ENCODE measurements around the gene NGDN.

The NGDN gene

DNA sequence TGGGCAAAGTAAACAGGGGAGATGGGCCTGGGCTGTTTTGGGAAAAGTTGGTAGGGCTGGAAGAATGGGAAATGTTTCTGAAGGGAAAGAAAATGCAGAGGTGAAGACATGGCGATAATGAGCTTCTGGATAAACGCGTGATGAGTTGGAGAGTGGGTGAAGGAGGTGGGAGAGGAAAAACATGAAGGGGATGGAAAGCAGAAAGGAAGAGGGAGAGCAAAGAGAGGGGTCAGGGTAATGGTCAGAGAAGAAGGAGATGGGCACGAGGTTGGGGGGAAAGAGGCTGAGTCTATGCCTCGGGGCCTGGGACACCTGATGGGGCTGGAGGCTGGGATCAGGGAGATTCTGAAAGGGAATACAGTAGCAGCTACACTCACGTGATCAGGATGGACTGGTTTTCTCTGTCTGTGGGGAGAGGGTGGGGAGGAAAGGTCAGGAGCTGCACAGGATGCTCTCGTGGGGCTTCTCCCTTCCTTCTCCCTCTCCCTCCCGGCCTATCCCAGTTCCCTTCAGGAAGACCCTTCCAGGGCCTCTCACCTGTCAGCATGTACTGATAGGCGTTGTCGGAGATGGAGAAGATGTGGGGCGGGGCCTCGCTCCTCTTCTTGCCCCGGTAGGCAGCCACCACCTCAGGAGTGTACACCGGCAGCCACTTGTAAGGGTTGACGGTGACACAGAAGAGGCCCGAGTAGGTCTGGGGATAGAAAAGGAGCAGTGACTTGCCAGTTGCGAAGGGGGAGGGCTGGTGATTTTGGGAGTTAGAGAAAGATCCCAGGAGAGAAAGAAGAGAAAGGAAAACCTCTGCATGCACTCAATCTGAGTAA lies 37.2 kb upstream of the NGDN start:
- no peaks in the 10 kb centered on the region for H3K36me3 ChIP-seq (ENCODE audit: control insufficient read depth, insufficient read depth, low read length)
- H3K9me3 ChIP-seq (ENCODE audit: control insufficient read depth, low read length) = no peaks in the 10 kb centered on the region
- 90 to 91% methylated on average over 17 of the region's 17 CpGs for WGBS, 2 experiments
- no peaks in the 10 kb centered on the region for H3K27me3 ChIP-seq (ENCODE audit: control insufficient read depth, insufficient read depth, low read length, poor library complexity, severe bottlenecking)
- no peak overlapping the region for H3K27ac ChIP-seq (ENCODE audit: insufficient read depth, low read depth, low read length, poor library complexity, severe bottlenecking)
- no peak overlapping the region for H3K4me3 ChIP-seq (ENCODE audit: insufficient read depth, low read depth, low read length)
- H3K4me1 ChIP-seq (ENCODE audit: control insufficient read depth, insufficient read depth, low read length) = peaks cover 37% of the 10 kb centered on the region

DNA sequence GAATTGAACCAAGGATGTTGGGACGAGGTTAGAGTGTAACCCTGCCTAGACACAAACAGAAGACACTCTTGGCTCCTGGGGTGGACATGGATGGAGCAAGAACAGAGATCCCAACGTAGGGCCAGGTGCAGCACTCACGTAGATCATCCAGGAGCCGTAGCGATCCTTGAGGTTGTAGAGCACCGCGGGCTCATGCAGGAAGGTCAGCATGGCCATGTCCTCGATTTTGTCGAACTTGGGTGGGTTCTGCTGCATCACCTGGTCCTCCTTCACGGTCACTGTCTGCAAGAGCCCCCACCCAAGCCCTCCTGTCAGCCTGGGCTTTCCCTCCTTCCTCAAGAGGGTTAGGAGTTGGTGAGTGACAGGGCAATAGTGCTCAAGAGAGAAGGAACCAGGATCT lies 36.6 kb upstream of the NGDN start:
- Histone ChIP-seq H3K36me3 (ENCODE audit: control insufficient read depth, insufficient read depth, low read length) (no peaks in the 10 kb centered on the region), H3K4me3 (ENCODE audit: insufficient read depth, low read depth, low read length) (no peak overlapping the region), H3K4me1 (ENCODE audit: control insufficient read depth, insufficient read depth, low read length) (peaks cover 44% of the 10 kb centered on the region), H3K27ac (ENCODE audit: insufficient read depth, low read depth, low read length, poor library complexity, severe bottlenecking) (no peak overlapping the region), H3K9me3 (ENCODE audit: control insufficient read depth, low read length) (no peaks in the 10 kb centered on the region), H3K27me3 (ENCODE audit: control insufficient read depth, insufficient read depth, low read length, poor library complexity, severe bottlenecking) (no peaks in the 10 kb centered on the region)
- 93 to 96% methylated on average over 10 of the region's 10 CpGs for WGBS, 2 experiments

DNA sequence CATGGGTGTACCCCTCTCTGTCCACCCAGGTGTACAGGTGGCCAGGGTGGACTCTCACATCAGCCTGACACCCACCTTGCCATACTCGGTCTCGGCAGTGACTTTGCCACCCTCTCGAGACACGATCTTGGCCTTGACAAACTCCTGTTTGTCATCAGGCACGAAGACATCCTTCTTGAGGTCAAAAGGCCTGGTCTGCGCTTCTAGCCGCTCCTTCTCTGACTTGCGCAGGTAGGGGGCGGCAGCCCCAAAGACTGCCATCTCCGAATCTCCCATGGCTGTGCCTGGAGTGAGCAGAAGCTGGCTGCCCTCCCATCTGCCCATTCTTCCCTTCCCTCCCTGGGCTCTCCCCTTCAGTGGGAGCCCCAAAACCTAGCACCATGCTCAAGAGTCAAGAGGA lies 36.0 kb upstream of the NGDN start:
- 84 to 85% methylated on average over 10 of the region's 10 CpGs for WGBS, 2 experiments
- Histone ChIP-seq H3K4me1 (ENCODE audit: control insufficient read depth, insufficient read depth, low read length) (peaks cover 49% of the 10 kb centered on the region), H3K27me3 (ENCODE audit: control insufficient read depth, insufficient read depth, low read length, poor library complexity, severe bottlenecking) (no peaks in the 10 kb centered on the region), H3K9me3 (ENCODE audit: control insufficient read depth, low read length) (no peaks in the 10 kb centered on the region), H3K27ac (ENCODE audit: insufficient read depth, low read depth, low read length, poor library complexity, severe bottlenecking) (no peak overlapping the region), H3K36me3 (ENCODE audit: control insufficient read depth, insufficient read depth, low read length) (no peaks in the 10 kb centered on the region), H3K4me3 (ENCODE audit: insufficient read depth, low read depth, low read length) (no peak overlapping the region)

DNA sequence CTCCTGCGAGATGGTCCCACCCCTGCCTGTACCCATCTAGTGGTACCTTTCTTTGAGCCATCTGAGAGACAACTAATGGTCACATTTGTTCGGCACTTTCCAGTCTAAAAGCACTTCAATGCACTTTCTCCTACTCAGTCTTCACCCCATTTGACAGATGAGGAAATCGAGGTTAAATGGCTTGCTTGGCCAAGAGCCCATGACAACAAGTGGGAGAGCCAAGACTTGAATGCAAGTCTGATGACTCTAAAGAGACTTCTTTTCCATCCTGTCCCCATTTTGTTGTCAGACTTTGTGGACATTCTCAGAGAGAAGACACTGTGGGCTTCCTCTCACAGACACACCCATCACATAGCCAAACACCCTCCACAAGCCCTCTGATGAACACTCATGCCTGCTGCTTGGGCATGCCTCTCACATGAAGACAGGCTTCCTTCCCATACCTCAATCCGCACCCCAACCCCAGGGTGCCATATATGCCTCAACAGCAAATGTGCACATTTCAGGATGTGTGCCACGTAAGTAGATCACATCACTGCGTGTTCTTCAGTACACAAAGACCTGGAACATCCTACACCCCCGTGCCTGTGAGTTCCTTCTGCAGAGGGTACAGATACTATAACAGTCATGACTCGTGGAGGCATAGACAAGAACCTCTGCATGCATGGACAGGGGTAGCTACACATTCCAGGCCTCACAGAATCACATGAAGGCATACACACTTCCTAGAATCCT lies 34.8 kb upstream of the NGDN start:
- Histone ChIP-seq H3K9me3 (ENCODE audit: control insufficient read depth, low read length) (no peaks in the 10 kb centered on the region), H3K27ac (ENCODE audit: insufficient read depth, low read depth, low read length, poor library complexity, severe bottlenecking) (no peak overlapping the region), H3K36me3 (ENCODE audit: control insufficient read depth, insufficient read depth, low read length) (no peaks in the 10 kb centered on the region), H3K4me1 (ENCODE audit: control insufficient read depth, insufficient read depth, low read length) (peaks cover 56% of the 10 kb centered on the region), H3K4me3 (ENCODE audit: insufficient read depth, low read depth, low read length) (no peak overlapping the region), H3K27me3 (ENCODE audit: control insufficient read depth, insufficient read depth, low read length, poor library complexity, severe bottlenecking) (no peaks in the 10 kb centered on the region)
- WGBS, 2 experiments = 94% methylated on average over 8 of the region's 8 CpGs

DNA sequence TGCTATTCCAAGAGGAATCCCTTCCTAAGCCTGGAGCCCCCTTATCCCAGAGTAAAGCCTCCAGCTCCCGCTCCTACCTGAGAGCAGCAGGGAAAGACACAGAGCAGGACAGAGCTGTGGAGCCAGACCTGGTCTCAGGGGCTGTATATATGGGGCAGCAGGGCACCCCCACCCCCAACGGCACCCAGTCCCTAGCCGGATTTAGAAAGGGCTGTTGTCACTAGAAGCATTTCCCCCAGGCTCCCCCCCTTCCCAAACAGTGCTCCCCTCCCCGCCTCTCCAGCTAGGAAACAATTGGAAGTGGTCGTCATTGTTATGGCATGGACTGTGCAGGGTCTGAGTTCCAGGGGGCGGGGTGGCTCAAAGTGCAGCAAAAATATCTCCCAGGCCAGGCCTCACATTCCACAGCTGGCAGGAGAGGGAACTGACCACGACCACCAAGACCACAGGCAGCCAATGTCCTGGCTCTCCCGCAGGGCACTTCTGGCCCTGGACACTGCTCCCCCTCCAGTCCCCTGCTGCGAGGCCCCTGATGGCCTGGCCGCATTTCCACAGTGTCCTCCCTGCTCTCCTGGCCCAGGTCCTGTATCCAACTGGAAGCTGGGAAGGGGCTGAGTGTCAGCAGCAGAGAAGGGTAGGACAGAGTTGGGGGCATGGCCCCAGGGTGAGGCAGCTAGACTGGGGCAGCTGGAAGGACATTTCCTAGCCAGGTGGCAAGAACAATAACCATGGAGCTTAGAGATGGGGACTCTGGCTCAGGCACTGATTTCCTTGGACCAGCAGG lies 33.8 kb upstream of the NGDN start, which contains the start of gene MYH7:
Gene MYH7, minus strand, starts transcription at position 118 of the 784 bp plus-strand sequence. CDS start 1,928 bp downstream, outside the sequence.
- H3K27me3 ChIP-seq (ENCODE audit: control insufficient read depth, insufficient read depth, low read length, poor library complexity, severe bottlenecking) = no peaks in the 10 kb centered on the region
- no peaks in the 10 kb centered on the region for H3K9me3 ChIP-seq (ENCODE audit: control insufficient read depth, low read length)
- no peaks in the 10 kb centered on the region for H3K36me3 ChIP-seq (ENCODE audit: control insufficient read depth, insufficient read depth, low read length)
- no peak within 1 kb of the TSS for H3K4me3 ChIP-seq (ENCODE audit: insufficient read depth, low read depth, low read length)
- 70 to 72% methylated on average over 10 of the region's 10 CpGs for WGBS, 2 experiments
- peaks cover 51% of the 10 kb centered on the region for H3K4me1 ChIP-seq (ENCODE audit: control insufficient read depth, insufficient read depth, low read length)
- H3K27ac ChIP-seq (ENCODE audit: insufficient read depth, low read depth, low read length, poor library complexity, severe bottlenecking) = peak within 1 kb of the TSS; percentile 41

DNA sequence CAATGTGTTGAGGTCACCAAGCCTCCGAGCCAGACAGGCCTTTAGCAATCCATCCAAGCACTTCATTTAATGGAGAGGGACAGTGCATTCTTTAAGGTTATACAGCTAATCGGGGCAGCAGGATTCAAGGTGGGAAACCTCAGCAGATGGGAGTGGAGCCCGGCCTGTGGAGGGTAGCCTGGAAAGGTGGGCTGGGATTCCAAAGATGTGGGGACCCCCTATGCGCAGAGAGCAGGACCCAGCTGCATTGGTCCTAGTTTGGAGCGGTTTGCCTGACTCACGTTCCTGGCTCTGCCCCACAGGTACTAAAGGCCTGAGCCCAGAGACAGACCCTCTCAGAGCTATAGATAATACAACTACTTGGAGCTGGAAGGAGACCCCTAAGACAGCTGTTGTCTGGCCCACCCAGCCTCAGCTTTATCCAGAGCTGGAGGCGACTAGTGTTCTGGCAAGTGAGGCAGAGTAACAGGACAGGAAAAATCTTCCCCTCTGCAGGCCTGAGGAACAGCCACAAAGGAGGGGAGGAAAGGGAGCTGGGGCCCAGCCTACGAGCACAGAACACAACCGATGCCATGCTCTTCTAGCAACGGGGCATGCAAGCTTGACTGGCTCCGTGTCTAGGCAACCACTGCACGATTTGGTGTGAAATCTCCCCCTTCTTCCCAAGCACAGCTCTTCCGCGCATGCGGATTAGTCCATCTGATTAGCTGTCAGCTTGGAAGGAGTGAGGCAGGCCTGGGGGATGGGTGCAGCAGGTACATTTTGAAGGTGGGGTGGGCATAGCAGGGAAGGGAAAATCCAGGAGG lies 33.0 kb upstream of the NGDN start:
- H3K4me1 ChIP-seq (ENCODE audit: control insufficient read depth, insufficient read depth, low read length) = peaks cover 44% of the 10 kb centered on the region
- no peaks in the 10 kb centered on the region for H3K9me3 ChIP-seq (ENCODE audit: control insufficient read depth, low read length)
- 71 to 74% methylated on average over 15 of the region's 15 CpGs for WGBS, 2 experiments
- no peak overlapping the region for H3K4me3 ChIP-seq (ENCODE audit: insufficient read depth, low read depth, low read length)
- H3K36me3 ChIP-seq (ENCODE audit: control insufficient read depth, insufficient read depth, low read length) = no peaks in the 10 kb centered on the region
- H3K27ac ChIP-seq (ENCODE audit: insufficient read depth, low read depth, low read length, poor library complexity, severe bottlenecking) = peak overlapping the region; percentile 41
- no peaks in the 10 kb centered on the region for H3K27me3 ChIP-seq (ENCODE audit: control insufficient read depth, insufficient read depth, low read length, poor library complexity, severe bottlenecking)

DNA sequence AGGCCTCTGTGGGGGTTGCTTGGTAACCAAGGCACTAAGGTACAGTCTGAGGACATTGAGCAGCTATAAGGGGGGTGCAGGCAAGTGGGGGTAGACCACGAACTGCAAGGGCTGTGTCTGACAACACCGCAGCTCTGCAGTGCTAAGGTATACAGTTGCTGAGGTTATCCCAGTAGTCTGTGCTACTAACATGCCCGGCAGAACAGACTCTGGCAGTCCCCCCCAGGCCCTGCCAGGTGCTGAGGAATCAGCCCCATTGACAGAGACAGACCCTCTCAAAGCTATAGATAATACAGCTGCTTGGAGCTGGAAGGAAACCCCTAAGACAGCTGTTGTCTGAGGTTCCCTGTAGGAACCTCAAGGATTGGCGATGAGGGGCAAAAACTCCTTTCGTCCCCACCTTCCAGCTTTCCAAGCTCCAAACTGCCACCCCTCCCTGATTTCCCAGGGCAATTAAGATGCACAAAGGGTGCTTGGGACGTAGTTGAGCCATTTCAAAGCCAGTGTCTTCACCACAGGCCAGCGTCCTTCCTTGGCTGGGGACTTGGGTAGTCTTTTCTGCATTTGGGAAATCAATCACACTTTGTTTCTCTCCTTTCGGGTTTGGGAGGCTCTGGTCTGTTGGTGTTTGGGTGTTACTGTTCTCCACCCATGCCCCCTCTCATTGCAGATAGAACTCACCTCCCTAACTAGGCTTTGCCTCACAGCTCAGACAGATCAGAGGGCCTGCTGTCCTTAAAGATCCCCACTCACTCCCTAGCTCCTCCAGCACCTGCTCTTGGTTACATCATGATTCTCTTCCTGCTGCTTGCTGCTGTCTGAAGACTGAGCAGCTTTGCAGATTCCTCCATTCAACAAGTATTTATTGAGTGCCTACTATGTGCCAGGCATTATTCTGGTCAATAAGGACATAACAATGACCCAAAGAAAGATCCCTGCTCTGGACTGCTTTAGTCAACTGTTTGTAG lies 32.1 kb upstream of the NGDN start:
- 83 to 85% methylated on average over 8 of the region's 8 CpGs for WGBS, 2 experiments
- no peak overlapping the region for H3K4me3 ChIP-seq (ENCODE audit: insufficient read depth, low read depth, low read length)
- H3K9me3 ChIP-seq (ENCODE audit: control insufficient read depth, low read length) = no peaks in the 10 kb centered on the region
- no peaks in the 10 kb centered on the region for H3K36me3 ChIP-seq (ENCODE audit: control insufficient read depth, insufficient read depth, low read length)
- no peaks in the 10 kb centered on the region for H3K27me3 ChIP-seq (ENCODE audit: control insufficient read depth, insufficient read depth, low read length, poor library complexity, severe bottlenecking)
- peaks cover 47% of the 10 kb centered on the region for H3K4me1 ChIP-seq (ENCODE audit: control insufficient read depth, insufficient read depth, low read length)
- H3K27ac ChIP-seq (ENCODE audit: insufficient read depth, low read depth, low read length, poor library complexity, severe bottlenecking) = no peak overlapping the region

DNA sequence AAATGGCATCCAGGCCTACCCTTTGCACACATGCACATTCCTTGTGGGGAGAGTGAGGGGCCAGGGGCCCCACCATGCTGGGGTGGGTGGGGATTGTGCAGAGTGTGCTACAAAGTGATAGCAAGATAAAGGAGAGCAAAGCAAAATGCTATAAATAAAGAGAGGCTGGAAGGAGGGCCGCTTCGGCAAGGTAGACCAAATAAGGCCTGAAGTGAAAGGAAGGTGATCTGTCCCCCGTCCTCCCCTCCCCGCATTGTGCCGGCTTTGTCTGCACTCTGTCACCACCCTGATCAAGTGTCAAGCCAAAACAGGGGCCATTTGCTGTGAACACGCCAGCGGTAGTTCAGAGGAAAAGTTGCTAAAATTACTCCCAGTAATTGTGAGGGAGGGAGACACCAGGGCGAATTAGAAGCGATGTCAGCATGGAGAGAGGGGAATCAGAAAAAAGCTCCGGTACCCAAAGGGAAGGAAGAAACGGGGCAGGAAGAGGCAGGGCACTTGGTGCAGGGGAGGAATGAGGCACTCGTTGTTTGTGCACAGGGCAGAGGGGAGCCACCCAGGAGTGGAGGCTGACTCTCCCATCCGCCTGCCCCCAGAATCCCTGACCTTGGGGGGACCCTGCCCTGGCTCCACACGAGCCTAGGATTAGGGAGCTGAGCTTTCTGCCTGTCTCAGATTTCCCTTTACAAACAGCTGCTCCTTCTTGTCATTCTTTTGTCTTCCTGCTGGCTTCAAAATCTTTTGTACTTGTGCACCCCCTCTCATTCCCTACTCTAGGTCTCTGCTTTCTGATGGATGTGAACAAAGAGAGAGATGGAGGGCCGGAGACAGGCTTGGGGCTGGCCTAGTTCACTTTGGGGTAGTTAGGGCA lies 31.2 kb upstream of the NGDN start:
- 48 to 49% methylated on average over 15 of the region's 15 CpGs for WGBS, 2 experiments
- Histone ChIP-seq H3K27me3 (ENCODE audit: control insufficient read depth, insufficient read depth, low read length, poor library complexity, severe bottlenecking) (no peaks in the 10 kb centered on the region), H3K36me3 (ENCODE audit: control insufficient read depth, insufficient read depth, low read length) (no peaks in the 10 kb centered on the region), H3K4me1 (ENCODE audit: control insufficient read depth, insufficient read depth, low read length) (peaks cover 57% of the 10 kb centered on the region), H3K9me3 (ENCODE audit: control insufficient read depth, low read length) (no peaks in the 10 kb centered on the region), H3K27ac (ENCODE audit: insufficient read depth, low read depth, low read length, poor library complexity, severe bottlenecking) (peak overlapping the region; percentile 52), H3K4me3 (ENCODE audit: insufficient read depth, low read depth, low read length) (no peak overlapping the region)
